Sigmoid colon (tissue), 7 donors: ENCODE results near the gene SRPK3. TPM values are rescaled to one million over a fixed set of nuclear protein-coding genes. Genes with fewer than 3 reads are reported as not detected.

Experiments used
- DNase-seq: peaks from one replicate; pipeline ENCODE4 v3.0.0-alpha.2; 2019
- H3K27ac ChIP-seq, 4 donors: fragments of 200-600 bp; sonication (generic); one replicate each; pipeline ENCODE4 v1.5.1; 2016 to 2019; ENCODE audit warnings: mild to moderate bottlenecking in 1 of 4
- H3K27me3 ChIP-seq, 3 donors: fragments of 200-600 bp; sonication (generic); one replicate each; pipeline ENCODE4 v1.5.1; 2019; ENCODE audit warnings: mild to moderate bottlenecking in 1 of 3
- H3K36me3 ChIP-seq, 4 donors: fragments of 200-600 bp; sonication (generic); one replicate each; pipeline ENCODE4 v1.5.1; 2016 to 2019
- H3K4me1 ChIP-seq, 4 donors: fragments of 200-600 bp; sonication (generic); one replicate each; pipeline ENCODE4 v1.5.1; 2017 to 2019
- H3K4me3 ChIP-seq, 4 donors: fragments of 200-600 bp; sonication (generic); one replicate each; pipeline ENCODE4 v1.5.1; 2017 to 2019; ENCODE audit warnings: mild to moderate bottlenecking in 2 of 4, moderate library complexity in 1 of 4
- H3K9me3 ChIP-seq, 4 donors: fragments of 200-600 bp in 3 of 4; sonication (generic) in 3 of 4; one replicate each; pipeline versions ENCODE4 v1.5.1 to v1.6.1; 2013 to 2019
- CTCF ChIP-seq, 4 experiments: fragments of 450-650 bp in 3 of 4; fragments of 200-600 bp in 1 of 4; IDR thresholded peaks; one replicate each; pipeline ENCODE4 v1.5.1; 2016 to 2019; ENCODE audit warnings: antibody characterized with exemption in 4 of 4, mild to moderate bottlenecking in 3 of 4, moderate library complexity in 2 of 4
- EP300 ChIP-seq, 4 donors: sonication (generic); formaldehyde crosslinking; IDR thresholded peaks; one replicate each; pipeline ENCODE4 v1.6.1; 2017; ENCODE audit warnings: antibody characterized with exemption in 4 of 4
- POLR2A ChIP-seq, 2 donors: fragments of 450-650 bp; IDR thresholded peaks; one replicate each; pipeline ENCODE4 v1.6.1; 2016; ENCODE audit warnings: antibody characterized with exemption in 2 of 2, mild to moderate bottlenecking in 2 of 2, moderate library complexity in 2 of 2
- POLR2AphosphoS5 ChIP-seq, 4 donors: sonication (generic); formaldehyde crosslinking; IDR thresholded peaks; one replicate each; pipeline ENCODE4 v1.6.1; 2017; ENCODE audit warnings: antibody characterized with exemption in 4 of 4
- WGBS, 2 donors: extraction: QIAGEN DNeasy Blood & Tissue Kit; methylation state at CpG; one replicate each; pipeline ENCODE4 v1.1.7; 2013; 5-methylcytosine and 5-hydroxymethylcytosine counted together
- intact Hi-C: fragments of 100-400 bp; cut with DNase I; formaldehyde crosslinking; loops from one replicate; pipeline ENCODE4 v1.15.1; 2023
- polyA plus RNA-seq, 3 donors: library from polyadenylated mRNA; stranded (reverse); fragments of 200-250 nt; gene quantifications; one replicate each; pipeline ENCODE4 v1.2.3, GENCODE V29; 2013
- total RNA-seq, 4 donors: library from RNA; depleted of rRNA; stranded (reverse); fragments of >200 nt; gene quantifications; one replicate each; pipeline ENCODE4 v1.1.0, GENCODE V29; 2016
- donor health status: healthy with polysubstance abuse.
- donor health status: Bipolar disorder and iron deficiency.
- donor health status: healthy.

Gene SRPK3
- total and polyA plus RNA-seq, 7 donors: 0.31 to 13.0 (median 4.6) TPM; not detected in 2

- 92 to 95% methylated on average over 20 of the region's 20 CpGs for WGBS, 2 donors
- peak; percentile 57 for DNase-seq
- H3K4me3 ChIP-seq: no peak overlapping the region
- H3K9me3 ChIP-seq: no peaks in the 10 kb centered on the region
- no peaks in the 10 kb centered on the region for H3K27me3 ChIP-seq
- H3K27ac ChIP-seq: peak overlapping the region in 3 of 4 donors; percentile 77 to 86 (median 86)
- intact Hi-C loops: no loop called here
- TF ChIP-seq EP300 (IDR thresholded peaks at IDR 0.05): no peak
- no peak for TF ChIP-seq POLR2AphosphoS5 (IDR thresholded peaks at IDR 0.05)
- no peak for TF ChIP-seq POLR2A (IDR thresholded peaks at IDR 0.05)
- TF ChIP-seq CTCF (IDR thresholded peaks at IDR 0.05): no peak
- peaks cover 0 to 35% (median 0%) of the 10 kb centered on the region in 4 donors for H3K36me3 ChIP-seq
- peaks cover 0 to 34% (median 16%) of the 10 kb centered on the region in 4 donors for H3K4me1 ChIP-seq
Observed at GRCh38 chrX:153767674-153768055, 13.2 kb upstream of the SRPK3 start.

GRCh38 chrX:153768311-153769157 is 12.3 kb upstream of the SRPK3 start:
- peak overlapping the region in 3 of 4 donors; percentile 14 to 86 (median 86) for H3K27ac ChIP-seq
- H3K27me3 ChIP-seq: no peaks in the 10 kb centered on the region
- H3K36me3 ChIP-seq: peaks cover 0 to 38% (median 0%) of the 10 kb centered on the region in 4 donors
- H3K9me3 ChIP-seq: no peaks in the 10 kb centered on the region
- H3K4me3 ChIP-seq: no peak overlapping the region
- DNase-seq: no peak
- 70 to 78% methylated on average over 22 of the region's 22 CpGs for WGBS, 2 donors
- intact Hi-C loops: no loop called here
- H3K4me1 ChIP-seq: peaks cover 0 to 34% (median 16%) of the 10 kb centered on the region in 4 donors
- no peak for TF ChIP-seq POLR2AphosphoS5 (IDR thresholded peaks at IDR 0.05)
- TF ChIP-seq EP300 (IDR thresholded peaks at IDR 0.05): no peak
- TF ChIP-seq CTCF (IDR thresholded peaks at IDR 0.05): no peak
- no peak for TF ChIP-seq POLR2A (IDR thresholded peaks at IDR 0.05)

- 86 to 89% methylated on average over 23 of the region's 23 CpGs for WGBS, 2 donors
- no peaks in the 10 kb centered on the region for H3K27me3 ChIP-seq
- intact Hi-C loops: no loop called here
- peaks cover 0 to 33% (median 15%) of the 10 kb centered on the region in 4 donors for H3K4me1 ChIP-seq
- no peak overlapping the region for H3K4me3 ChIP-seq
- DNase-seq: peak; percentile 65
- no peak overlapping the region for H3K27ac ChIP-seq
- no peaks in the 10 kb centered on the region for H3K9me3 ChIP-seq
- H3K36me3 ChIP-seq: peaks cover 0 to 44% (median 1%) of the 10 kb centered on the region in 4 donors
- TF ChIP-seq CTCF (IDR thresholded peaks at IDR 0.05) (no peak), EP300 (IDR thresholded peaks at IDR 0.05) (no peak), POLR2AphosphoS5 (IDR thresholded peaks at IDR 0.05) (no peak), POLR2A (IDR thresholded peaks at IDR 0.05) (no peak)
Observed at GRCh38 chrX:153769158-153769864, 11.5 kb upstream of the SRPK3 start.

GRCh38 chrX:153769865-153770600 is 10.8 kb upstream of the SRPK3 start:
- WGBS, 2 donors: 86 to 88% methylated on average over 25 of the region's 25 CpGs
- Histone ChIP-seq H3K27ac (no peak overlapping the region), H3K36me3 (peaks cover 0 to 51% (median 5%) of the 10 kb centered on the region in 4 donors), H3K4me3 (no peak overlapping the region), H3K9me3 (no peaks in the 10 kb centered on the region), H3K27me3 (no peaks in the 10 kb centered on the region), H3K4me1 (peaks cover 0 to 26% (median 12%) of the 10 kb centered on the region in 4 donors)
- DNase-seq: peak; percentile 63
- TF ChIP-seq POLR2A (IDR thresholded peaks at IDR 0.05) (no peak), POLR2AphosphoS5 (IDR thresholded peaks at IDR 0.05) (no peak), CTCF (IDR thresholded peaks at IDR 0.05) (no peak), EP300 (IDR thresholded peaks at IDR 0.05) (no peak)
- intact Hi-C loops: no loop called here
